Calu3 (cell line): ENCODE measurements around the gene DUT. TPM values are rescaled to one million over a fixed set of nuclear protein-coding genes. Genes with fewer than 3 reads are reported as not detected.
A peak's percentile ranks its signal among the peaks of the same experiment; 100 is the strongest.

Experiments used
- BruUV-seq: library from RNA; stranded (reverse); fragments of 400-500 nt; replicated peaks from 2 replicates; lab custom pipeline; 2021; lab: Mats Ljungman, UMichigan
- CTCF ChIA-PET: fragments of 300-600 bp; sonication (Branson Sonifier 250); formaldehyde crosslinking; loops from one replicate; lab custom pipeline; 2022; ENCODE audit warnings: antibody characterized with exemption; lab: Charles Lee
- DNase-seq: peaks from one replicate; pipeline ENCODE4 v3.0.0; 2022
- H3K27ac Mint-ChIP-seq: one replicate; pipeline ENCODE4 v1.8.0; 2022; ENCODE audit warnings: mixed read lengths; ENCODE audit not compliant: unreplicated experiment
- H3K27me3 Mint-ChIP-seq: one replicate; pipeline ENCODE4 v1.8.0; 2022; ENCODE audit warnings: mixed read lengths; ENCODE audit not compliant: unreplicated experiment
- H3K36me3 Mint-ChIP-seq: one replicate; pipeline ENCODE4 v1.8.0; 2022; ENCODE audit warnings: mild to moderate bottlenecking, moderate library complexity, mixed read lengths; ENCODE audit not compliant: insufficient read depth, unreplicated experiment
- H3K4me1 Mint-ChIP-seq: one replicate; pipeline ENCODE4 v1.8.0; 2022; ENCODE audit warnings: mild to moderate bottlenecking, low read depth, mixed read lengths; ENCODE audit not compliant: unreplicated experiment
- H3K4me3 Mint-ChIP-seq: one replicate; pipeline ENCODE4 v1.8.0; 2022; ENCODE audit warnings: mild to moderate bottlenecking, low read depth, moderate library complexity, mixed read lengths; ENCODE audit not compliant: unreplicated experiment
- H3K9me3 Mint-ChIP-seq: one replicate; pipeline ENCODE4 v1.8.0; 2022; ENCODE audit warnings: low read depth, mixed read lengths; ENCODE audit not compliant: unreplicated experiment
- CTCF ChIP-seq: fragments of 200-600 bp; IDR thresholded peaks from one replicate; pipeline ENCODE4 v1.8.0; 2022; ENCODE audit warnings: antibody characterized with exemption; ENCODE audit not compliant: unreplicated experiment
- intact Hi-C: fragments of 100-400 bp; cut with micrococcal nuclease; formaldehyde crosslinking; loops from one replicate; pipeline ENCODE4 v1.10.0; 2022; ENCODE audit not compliant: unreplicated experiment
- total RNA-seq: library from RNA; stranded (reverse); gene quantifications from 2 replicates; pipeline ENCODE4 v1.2.3, GENCODE V29; 2022

DUT gene
- total RNA-seq, 1 experiment from 2014 or later, result 116 TPM

GRCh38 chr15:48371961-48372360 lies 40.7 kb downstream of the DUT start:
- intact Hi-C loops, result no loop called here
- H3K4me1 Mint-ChIP-seq, result peaks cover 11% of the 10 kb centered on the region
- BruUV-seq, result no TSS peak
- H3K27ac Mint-ChIP-seq, result no peak overlapping the region
- TF ChIP-seq CTCF, result no peak
- no peak for DNase-seq
- H3K4me3 Mint-ChIP-seq, result no peak overlapping the region
- CTCF ChIA-PET, result no interaction called here
- no peaks in the 10 kb centered on the region for H3K36me3 Mint-ChIP-seq
- H3K9me3 Mint-ChIP-seq, result no peaks in the 10 kb centered on the region
- peaks cover 72% of the 10 kb centered on the region for H3K27me3 Mint-ChIP-seq

- Mint-ChIP-seq H3K4me1 (peaks cover 11% of the 10 kb centered on the region), H3K9me3 (peaks cover 2% of the 10 kb centered on the region), H3K36me3 (no peaks in the 10 kb centered on the region), H3K4me3 (peak overlapping the region; percentile 22), H3K27me3 (peaks cover 62% of the 10 kb centered on the region), H3K27ac (no peak overlapping the region)
- peak; percentile 23 for DNase-seq
- no peak for TF ChIP-seq CTCF
- BruUV-seq, result no TSS peak
- intact Hi-C loops, result no loop called here
- CTCF ChIA-PET, result interaction anchor here (0.5 kb wide), 1 partner anchor 428 kb away, joined by 3 read pairs; no protein-coding TSS in a partner anchor
Observed at GRCh38 chr15:48373821-48374451, 42.7 kb downstream of the DUT start.

GRCh38 chr15:48374472-48374871 lies 43.2 kb downstream of the DUT start:
- peaks cover 2% of the 10 kb centered on the region for H3K9me3 Mint-ChIP-seq
- CTCF ChIA-PET, result no interaction called here
- H3K4me1 Mint-ChIP-seq, result peaks cover 11% of the 10 kb centered on the region
- no peak for DNase-seq
- no peak for TF ChIP-seq CTCF
- H3K4me3 Mint-ChIP-seq, result peak overlapping the region; percentile 22
- no peak overlapping the region for H3K27ac Mint-ChIP-seq
- peaks cover 57% of the 10 kb centered on the region for H3K27me3 Mint-ChIP-seq
- intact Hi-C loops, result no loop called here
- no TSS peak for BruUV-seq
- no peaks in the 10 kb centered on the region for H3K36me3 Mint-ChIP-seq

GRCh38 chr15:48375767-48376166 lies 44.5 kb downstream of the DUT start:
- BruUV-seq, result no TSS peak
- Mint-ChIP-seq H3K27ac (no peak overlapping the region), H3K4me3 (no peak overlapping the region), H3K27me3 (peaks cover 51% of the 10 kb centered on the region), H3K36me3 (no peaks in the 10 kb centered on the region), H3K4me1 (peaks cover 11% of the 10 kb centered on the region), H3K9me3 (peaks cover 2% of the 10 kb centered on the region)
- CTCF ChIA-PET, result interaction anchor here (0.8 to 0.9 kb wide), 2 partner anchors 9 to 22 kb away, joined by 4 read pairs; no protein-coding TSS in a partner anchor
- DNase-seq, result no peak
- intact Hi-C loops, result loop anchor here (5.0 kb wide), 1 partner anchor 267 kb away; no protein-coding TSS in a partner anchor
- TF ChIP-seq CTCF, result no peak
